HT1080 (cell line): ENCODE results near the gene CATSPERD. TPM values are rescaled to one million over a fixed set of nuclear protein-coding genes. Genes with fewer than 3 reads are reported as not detected.
"Not testable (repeated sequence)": the region's sequence is repeated elsewhere in the genome, so short reads cannot be mapped to it uniquely, and the experiment has no call there.

Source experiments
- DNase-seq: peaks from one replicate; pipeline ENCODE4 v3.0.0-alpha.2; 2015; ENCODE audit warnings: low read depth
- total RNA-seq: library from RNA; depleted of rRNA; stranded (reverse); fragments of >200 nt; shearing (Covaris generic); gene quantifications from 2 replicates; pipeline ENCODE4 v1.2.3, GENCODE V29; 2014

CATSPERD gene
- total RNA-seq, 1 experiment from 2014 or later = not detected

GRCh38 chr19:5686326-5686646 is 34.2 kb upstream of the CATSPERD start:
- no peak for DNase-seq

- DNase-seq = peak; percentile 88
Observed at GRCh38 chr19:5686647-5687359, 33.6 kb upstream of the CATSPERD start.

GRCh38 chr19:5687360-5688198 is 32.9 kb upstream of the CATSPERD start:
- no peak for DNase-seq

- not testable (repeated sequence) for DNase-seq
Observed at GRCh38 chr19:5688262-5688881, 32.1 kb upstream of the CATSPERD start.

GRCh38 chr19:5690125-5690954 is 30.1 kb upstream of the CATSPERD start, which contains the start of gene RPL36:
Gene RPL36 (plus strand): TSS chr19:5690295. CDS start chr19:5690508, 213 bp downstream.
- peak; percentile 96 for DNase-seq

- DNase-seq = peak; percentile 61
Observed at GRCh38 chr19:5690955-5691821, 29.2 kb upstream of the CATSPERD start.

- peak; percentile 49 for DNase-seq
Observed at GRCh38 chr19:5691822-5692722, 28.4 kb upstream of the CATSPERD start.

GRCh38 chr19:5692723-5693194 is 27.7 kb upstream of the CATSPERD start:
- DNase-seq = peak; percentile 50

- DNase-seq = peak; percentile 34
Observed at GRCh38 chr19:5693195-5694166, 27.0 kb upstream of the CATSPERD start.

- no peak for DNase-seq
Observed at GRCh38 chr19:5694167-5694955, 26.1 kb upstream of the CATSPERD start.

- peak; percentile 29 for DNase-seq
Observed at GRCh38 chr19:5694956-5695648, 25.3 kb upstream of the CATSPERD start.

GRCh38 chr19:5695649-5696195 is 24.7 kb upstream of the CATSPERD start:
- no peak for DNase-seq

- no peak for DNase-seq
Observed at GRCh38 chr19:5696196-5697021, 24.0 kb upstream of the CATSPERD start.

GRCh38 chr19:5697022-5697889 is 23.2 kb upstream of the CATSPERD start:
- DNase-seq = no peak
